Erythroblast (primary cell): ENCODE results near the gene COX8A.

Experiments
- GATA1 ChIP-seq: IDR thresholded peaks from 2 replicates; pipeline ENCODE4 v1.6.1; 2011; ENCODE audit warnings: low read depth, mild to moderate bottlenecking, control low read depth, low read length, moderate library complexity
- POLR2A ChIP-seq: IDR thresholded peaks from 2 replicates; pipeline ENCODE4 v1.6.1; 2011; ENCODE audit warnings: mild to moderate bottlenecking, low read length

DNA sequence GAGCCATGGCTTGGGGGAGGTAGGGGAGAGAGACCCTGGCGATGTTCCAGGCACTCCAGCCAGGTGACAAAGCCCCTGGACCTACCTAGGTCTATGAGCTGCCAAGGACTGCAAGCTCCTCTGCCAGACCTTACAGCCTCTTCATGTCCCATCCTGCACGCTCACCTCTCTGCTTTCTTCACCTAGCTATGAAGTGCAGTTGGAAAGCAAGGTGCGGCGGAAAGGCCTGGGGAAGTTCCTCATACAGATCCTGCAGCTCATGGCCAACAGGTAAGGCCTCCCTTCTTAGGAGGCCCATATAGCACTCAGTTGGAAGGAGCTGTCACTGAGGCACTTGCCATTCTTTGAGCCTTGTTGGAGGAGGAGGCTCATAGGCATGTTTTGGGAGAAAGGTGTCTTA is 21.9 kb upstream of the COX8A start:
- TF ChIP-seq POLR2A: no peak
- no peak for TF ChIP-seq GATA1
